GM23338 (cell line): ENCODE results near the gene MYO5C. TPM values are rescaled to one million over a fixed set of nuclear protein-coding genes. Genes with fewer than 3 reads are reported as not detected.
A peak's percentile ranks its signal among the peaks of the same experiment; 100 is the strongest.

Source experiments
- ATAC-seq: fragments of 200-7000 bp; cut with Tn5 transposase; 3 replicates; pipeline ENCODE4 v1.9.1; 2020
- DNase-seq: peaks from one replicate; pipeline ENCODE4 v3.0.0-alpha.2; 2015; ENCODE audit warnings: low spot score
- H2AFZ ChIP-seq: fragments of 200-600 bp; sonication (generic); 2 replicates; pipeline ENCODE4 v1.8.0; 2016; ENCODE audit warnings: antibody characterized with exemption, mild to moderate bottlenecking, moderate library complexity
- H3F3A ChIP-seq: fragments of 200-600 bp; sonication (generic); replicated peaks from 2 replicates; pipeline ENCODE4 v1.8.0; 2017; ENCODE audit warnings: antibody characterized with exemption, mixed run types, low read depth
- H3K27ac ChIP-seq: fragments of 200-600 bp; sonication (generic); 2 replicates; pipeline ENCODE4 v1.6.1; 2016; ENCODE audit warnings: low read depth
- H3K27me3 ChIP-seq: fragments of 200-600 bp; sonication (generic); 2 replicates; pipeline ENCODE4 v1.8.0; 2016; ENCODE audit warnings: mild to moderate bottlenecking, mixed run types, moderate library complexity; ENCODE audit not compliant: insufficient read depth
- H3K36me3 ChIP-seq: fragments of 200-600 bp; sonication (generic); 2 replicates; pipeline ENCODE4 v1.8.0; 2016; ENCODE audit warnings: mild to moderate bottlenecking; ENCODE audit not compliant: insufficient read depth
- H3K4me1 ChIP-seq: fragments of 200-600 bp; sonication (generic); 2 replicates; pipeline ENCODE4 v1.8.0; 2016; ENCODE audit warnings: mild to moderate bottlenecking, moderate library complexity; ENCODE audit not compliant: insufficient read depth
- H3K4me2 ChIP-seq: fragments of 200-600 bp; sonication (generic); 2 replicates; pipeline ENCODE4 v1.7.1; 2017; ENCODE audit warnings: mixed run types
- H3K4me3 ChIP-seq: fragments of 200-600 bp; sonication (generic); 2 replicates; pipeline ENCODE4 v1.6.1; 2016; ENCODE audit warnings: mixed run types
- H3K79me2 ChIP-seq: fragments of 200-600 bp; sonication (generic); replicated peaks from 2 replicates; pipeline ENCODE4 v1.8.0; 2017; ENCODE audit warnings: mild to moderate bottlenecking; ENCODE audit not compliant: insufficient read depth
- H3K9me2 ChIP-seq: fragments of 200-600 bp; sonication (generic); 2 replicates; pipeline ENCODE4 v1.8.0; 2017; ENCODE audit not compliant: insufficient read depth
- H4K20me1 ChIP-seq: fragments of 200-600 bp; sonication (generic); replicated peaks from 2 replicates; pipeline ENCODE4 v1.8.0; 2017; ENCODE audit warnings: mild to moderate bottlenecking; ENCODE audit not compliant: insufficient read depth
- H3K27ac Mint-ChIP-seq: 2 replicates; pipeline ENCODE4 v1.8.0; 2020; ENCODE audit warnings: inconsistent platforms, mild to moderate bottlenecking, moderate library complexity, mixed read lengths
- H3K27me3 Mint-ChIP-seq: 3 replicates; pipeline ENCODE4 v1.8.0; 2022; ENCODE audit warnings: low read depth, mild to moderate bottlenecking, moderate library complexity, mixed read lengths, inconsistent platforms; ENCODE audit not compliant: insufficient read depth, poor library complexity
- H3K36me3 Mint-ChIP-seq: 3 replicates; pipeline ENCODE4 v1.8.0; 2021; ENCODE audit warnings: low read depth, mild to moderate bottlenecking, inconsistent platforms, moderate library complexity, mixed read lengths
- H3K4me1 Mint-ChIP-seq: 3 replicates; pipeline ENCODE4 v1.8.0; 2020; ENCODE audit warnings: mild to moderate bottlenecking, inconsistent platforms, mixed read lengths
- H3K4me3 Mint-ChIP-seq: 3 replicates; pipeline ENCODE4 v1.8.0; 2021; ENCODE audit warnings: moderate library complexity, mild to moderate bottlenecking, inconsistent platforms, mixed read lengths
- H3K9me3 Mint-ChIP-seq: 3 replicates; pipeline ENCODE4 v1.8.0; 2020; ENCODE audit warnings: moderate library complexity, mild to moderate bottlenecking, inconsistent platforms, mixed read lengths
- CREB1 ChIP-seq: fragments of 250-450 bp; sonication (Bioruptor Pico); IDR thresholded peaks from 2 replicates; pipeline ENCODE4 v1.5.0; 2020; ENCODE audit warnings: low read depth, mild to moderate bottlenecking, moderate library complexity
- ETS1 ChIP-seq: IDR thresholded peaks from 2 replicates; pipeline ENCODE4 v1.6.1; 2016; ENCODE audit warnings: antibody characterized with exemption
- EZH2 ChIP-seq: fragments of 200-600 bp; sonication (generic); IDR thresholded peaks from one replicate; pipeline ENCODE4 v1.8.0; 2017; ENCODE audit warnings: antibody characterized with exemption, mild to moderate bottlenecking, low read depth; ENCODE audit not compliant: unreplicated experiment
- JUNB ChIP-seq: IDR thresholded peaks from one replicate; pipeline ENCODE4 v1.6.1; 2016; ENCODE audit warnings: antibody characterized with exemption; ENCODE audit not compliant: unreplicated experiment
- REST ChIP-seq: IDR thresholded peaks from one replicate; pipeline ENCODE4 v1.6.1; 2018; ENCODE audit warnings: antibody characterized with exemption; ENCODE audit not compliant: unreplicated experiment
- STAT1 ChIP-seq: IDR thresholded peaks from one replicate; pipeline ENCODE4 v1.6.1; 2016; ENCODE audit warnings: antibody characterized with exemption; ENCODE audit not compliant: unreplicated experiment
- ZNF114 ChIP-seq: fragments of 250-450 bp; sonication (Bioruptor Pico); IDR thresholded peaks from 2 replicates; pipeline ENCODE4 v1.5.0; 2020; ENCODE audit warnings: mild to moderate bottlenecking, moderate library complexity
- ZNF331 ChIP-seq: fragments of 250-450 bp; sonication (Bioruptor Pico); IDR thresholded peaks from 2 replicates; pipeline ENCODE4 v1.5.0; 2020; ENCODE audit warnings: low read depth, mild to moderate bottlenecking, moderate library complexity
- polyA plus RNA-seq: library from polyadenylated mRNA; unstranded; fragments of >200 nt; fragmentation: Nextera tagmentation; extraction: Ambion mirVana; gene quantifications from 2 replicates; pipeline ENCODE4 v1.2.1, GENCODE V29; 2016
- total RNA-seq: library from RNA; depleted of rRNA; stranded (reverse); fragments of >200 nt; shearing (Covaris generic); gene quantifications from 2 replicates; pipeline ENCODE4 v1.2.3, GENCODE V29; 2014

The MYO5C gene
- total and polyA plus RNA-seq, 2 experiments from 2014 or later: 7.9 to 28.8 TPM

GRCh38 chr15:52261498-52262242 lies 33.9 kb downstream of the MYO5C start:
- Mint-ChIP-seq H3K4me1 (peaks cover 56% of the 10 kb centered on the region), H3K36me3 (peaks cover 38% of the 10 kb centered on the region), H3K9me3 (no peaks in the 10 kb centered on the region), H3K4me3 (peak overlapping the region; percentile 46; the same call in 2 of the 3 replicates), H3K27ac (peak overlapping the region; percentile 99), H3K27me3 (peaks cover 9% of the 10 kb centered on the region)
- no peak overlapping the region for H3K4me3 ChIP-seq
- no peaks in the 10 kb centered on the region for H3K27me3 ChIP-seq
- H3K79me2 ChIP-seq: no peaks in the 10 kb centered on the region
- TF ChIP-seq ETS1: no peak; the same call in 1 of the 2 replicates
- TF ChIP-seq ZNF114: peak; percentile 50; the same call in 1 of the 2 replicates
- TF ChIP-seq CREB1 (CRISPR knock-in tag): 0 out of 2 replicates have a peak, but pooled peaks have one; percentile 1
- H4K20me1 ChIP-seq: no peaks in the 10 kb centered on the region
- no peak overlapping the region for H3K4me2 ChIP-seq
- no peak overlapping the region for H2AFZ ChIP-seq
- 0 out of 2 replicates have a peak, but pooled peaks cover 4% of the 10 kb centered on the region for H3K36me3 ChIP-seq
- peak; percentile 91 for ATAC-seq
- peak overlapping the region; percentile 92 for H3K27ac ChIP-seq
- peaks cover 2% of the 10 kb centered on the region; the same call in 1 of the 2 replicates for H3F3A ChIP-seq
- H3K4me1 ChIP-seq: peaks cover 23% of the 10 kb centered on the region
- peak; percentile 97 for DNase-seq
- H3K9me2 ChIP-seq: no peaks in the 10 kb centered on the region

- ATAC-seq (no peak), DNase-seq (no peak)
- H4K20me1 ChIP-seq: no peaks in the 10 kb centered on the region
- peak overlapping the region; percentile 81 for H3K27ac ChIP-seq
- Mint-ChIP-seq H3K27me3 (peaks cover 11% of the 10 kb centered on the region), H3K4me3 (no peak overlapping the region; the same call in 2 of the 3 replicates), H3K4me1 (peaks cover 60% of the 10 kb centered on the region), H3K9me3 (no peaks in the 10 kb centered on the region; the same call in 2 of the 3 replicates), H3K27ac (peak overlapping the region; percentile 99), H3K36me3 (peaks cover 38% of the 10 kb centered on the region)
- 0 out of 2 replicates have a peak, but pooled peaks cover 4% of the 10 kb centered on the region for H3K36me3 ChIP-seq
- no peaks in the 10 kb centered on the region for H3K27me3 ChIP-seq
- TF ChIP-seq ZNF114: no peak
- TF ChIP-seq EZH2: no peak
- TF ChIP-seq REST: no peak
- TF ChIP-seq STAT1: no peak
- TF ChIP-seq ZNF331 (CRISPR knock-in tag): no peak
- TF ChIP-seq JUNB: no peak
- no peak for TF ChIP-seq ETS1
- no peaks in the 10 kb centered on the region for H3K79me2 ChIP-seq
- H3K9me2 ChIP-seq: no peaks in the 10 kb centered on the region
- peaks cover 24% of the 10 kb centered on the region for H3K4me1 ChIP-seq
- H3K4me3 ChIP-seq: no peak overlapping the region
- H3F3A ChIP-seq: peaks cover 2% of the 10 kb centered on the region; the same call in 1 of the 2 replicates
- no peak overlapping the region for H3K4me2 ChIP-seq
- H2AFZ ChIP-seq: no peak overlapping the region
Measured at GRCh38 chr15:52261026-52261425, 34.6 kb downstream of the MYO5C start.
